ENCODE results near the gene OBSCN.

The OBSCN gene

DNA sequence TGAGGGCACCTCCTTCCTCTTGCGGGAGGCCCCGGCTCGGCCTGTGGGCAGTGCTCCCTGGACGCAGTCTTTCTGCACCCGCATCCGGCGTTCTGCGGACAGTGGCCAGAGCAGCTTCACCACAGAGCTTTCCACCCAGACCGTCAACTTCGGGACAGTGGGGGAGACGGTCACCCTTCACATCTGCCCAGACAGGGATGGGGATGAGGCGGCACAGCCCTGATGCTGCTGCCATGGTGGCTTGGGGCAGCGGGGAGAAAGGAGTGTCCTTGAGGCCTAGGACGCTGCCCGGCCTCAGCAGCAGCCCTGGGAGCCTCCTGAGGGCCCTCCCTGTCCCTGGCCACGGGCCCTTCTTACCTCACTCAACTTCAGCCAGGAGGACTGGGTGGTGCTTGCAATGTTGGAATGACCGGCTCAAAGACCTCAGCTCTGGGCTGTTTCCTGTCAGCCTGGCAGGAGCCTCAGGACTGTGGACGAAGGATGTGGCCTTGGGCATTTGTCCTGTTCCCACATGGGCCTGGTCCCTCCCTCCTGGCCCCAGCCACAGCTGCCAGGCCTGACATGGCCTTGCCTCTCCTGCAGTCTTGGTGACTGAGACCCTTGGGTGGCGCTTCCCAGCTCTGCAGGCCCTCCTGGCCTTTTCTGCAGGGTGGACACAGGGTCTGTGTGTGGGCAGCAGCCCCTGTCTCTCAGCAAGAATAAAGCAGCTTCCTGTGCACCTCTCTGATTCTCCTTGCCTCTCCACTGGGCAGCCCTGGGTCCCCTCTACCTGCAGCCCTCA, 152.9 kb downstream of the OBSCN start:
- no peak for DNase-seq

DNA sequence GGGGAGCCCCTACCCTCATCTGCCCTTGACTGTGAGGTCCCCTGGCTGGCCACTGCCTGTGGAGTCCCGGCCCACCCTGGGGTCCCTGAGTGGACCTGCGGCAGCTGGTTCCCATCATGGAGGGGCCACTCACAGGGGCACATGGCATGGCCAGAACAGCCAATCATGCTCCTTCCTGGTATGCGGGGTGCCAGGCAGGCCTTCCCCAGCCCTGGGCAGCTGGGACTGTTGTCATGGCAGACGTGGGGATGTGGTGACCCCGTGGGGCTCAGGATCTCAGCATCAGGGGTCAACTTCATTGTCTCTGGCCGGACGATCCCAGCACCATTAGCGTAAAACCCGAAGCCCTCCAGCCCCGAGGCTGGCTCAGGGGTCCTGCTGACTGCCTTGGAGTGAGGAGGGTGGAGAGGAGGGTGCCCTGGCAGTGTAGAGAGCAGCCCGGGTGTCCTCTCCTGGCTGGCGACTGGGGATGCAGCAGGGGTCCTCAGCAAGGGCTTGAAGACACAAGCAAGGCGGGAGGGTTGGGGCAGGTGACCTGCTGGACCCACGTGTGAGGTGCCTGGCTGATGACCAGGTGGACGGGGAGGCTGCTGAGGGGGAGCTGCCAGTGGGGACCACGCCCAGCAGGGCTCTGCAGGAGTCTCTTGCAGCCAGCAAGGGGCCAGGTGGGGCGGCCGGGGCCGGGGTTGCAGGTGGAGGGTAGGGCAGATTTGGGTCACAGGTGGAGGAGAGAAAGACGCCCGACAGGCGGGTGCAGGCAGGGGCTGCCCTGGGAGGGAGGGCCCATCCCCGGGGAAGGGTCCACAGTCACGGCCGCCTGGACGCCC, 153.7 kb downstream of the OBSCN start:
- no peak for DNase-seq

DNA sequence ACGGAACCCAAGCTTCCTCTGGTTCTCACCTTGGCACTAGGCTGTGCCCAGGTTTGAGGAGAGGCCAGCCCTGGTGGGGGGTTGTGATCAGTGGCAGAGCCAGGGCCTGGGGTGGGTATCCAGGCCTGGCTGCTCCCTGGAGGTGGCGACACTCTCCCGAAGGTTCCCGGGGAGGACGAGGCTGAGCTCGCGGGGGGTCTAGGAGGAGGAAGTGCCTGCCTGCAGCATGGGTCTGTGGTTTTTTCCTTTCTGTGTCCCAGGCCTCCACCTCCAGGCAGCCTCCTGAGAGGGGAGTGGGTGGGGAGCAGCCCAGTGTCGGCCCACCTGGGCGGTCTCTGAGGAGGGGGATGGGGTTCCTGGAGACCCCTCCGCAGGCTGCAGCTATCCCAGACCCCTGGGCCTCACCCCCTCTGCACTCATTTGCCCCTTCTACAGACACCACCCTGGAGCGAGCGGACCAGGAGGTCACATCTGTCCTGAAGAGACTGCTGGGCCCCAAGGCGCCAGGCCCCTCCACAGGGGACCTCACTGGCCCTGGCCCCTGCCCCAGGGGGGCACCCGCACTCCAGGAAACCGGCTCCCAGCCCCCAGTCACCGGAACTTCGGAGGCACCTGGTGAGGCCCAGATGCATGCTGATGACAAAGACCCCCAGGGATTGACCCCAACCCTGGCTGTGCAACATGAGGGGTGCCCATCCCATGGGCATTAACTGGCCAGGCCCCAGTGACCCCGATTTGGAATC, 154.5 kb downstream of the OBSCN start:
- no peak for DNase-seq

DNA sequence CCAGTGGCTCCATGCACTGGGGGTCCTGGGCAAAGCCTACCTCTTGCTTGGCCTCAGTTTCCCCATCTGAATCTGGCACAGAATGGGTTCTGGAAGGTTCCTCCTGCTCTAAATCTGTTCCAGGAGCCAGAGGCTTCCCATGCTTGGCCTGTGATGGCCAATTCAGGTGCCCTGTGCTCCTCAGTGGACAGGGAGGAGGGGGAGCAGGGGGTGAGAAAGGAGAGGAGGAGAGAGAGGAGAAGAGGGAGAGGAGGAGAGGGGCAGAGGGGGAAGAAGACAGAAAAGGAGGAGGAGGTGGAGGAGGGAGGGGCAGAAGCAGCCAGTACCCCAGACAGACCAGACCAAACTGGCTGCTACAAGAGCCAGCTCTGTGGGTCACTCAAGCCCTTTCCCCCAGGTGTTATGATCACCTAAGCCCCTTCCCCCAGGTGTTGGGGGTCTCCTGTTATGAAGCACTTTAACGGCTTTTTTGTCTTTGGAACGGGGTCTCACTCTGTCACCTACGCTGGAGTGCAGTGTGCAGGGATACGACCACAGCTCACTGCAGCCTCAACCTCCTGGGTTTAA, 155.1 kb downstream of the OBSCN start:
- no peak for DNase-seq

DNA sequence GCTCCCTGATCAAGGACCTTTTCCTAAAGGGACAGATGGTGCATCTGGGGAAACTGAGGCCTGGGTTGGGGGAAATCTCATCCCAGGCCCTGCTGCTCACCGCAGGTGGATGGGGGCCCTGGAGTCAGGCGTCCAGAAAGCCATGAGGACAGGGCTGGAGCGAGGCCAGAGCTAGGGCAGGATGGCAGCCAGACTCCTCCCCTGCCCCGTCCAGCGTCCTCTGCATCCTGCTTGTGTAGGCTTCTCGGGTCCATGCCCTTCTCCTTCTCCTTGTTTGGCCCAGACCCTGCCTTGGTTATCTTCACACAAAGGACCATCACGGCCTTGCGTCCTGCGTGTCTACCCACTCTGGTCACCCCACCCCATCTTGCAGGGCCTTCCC, 155.8 kb downstream of the OBSCN start:
- no peak for DNase-seq

DNA sequence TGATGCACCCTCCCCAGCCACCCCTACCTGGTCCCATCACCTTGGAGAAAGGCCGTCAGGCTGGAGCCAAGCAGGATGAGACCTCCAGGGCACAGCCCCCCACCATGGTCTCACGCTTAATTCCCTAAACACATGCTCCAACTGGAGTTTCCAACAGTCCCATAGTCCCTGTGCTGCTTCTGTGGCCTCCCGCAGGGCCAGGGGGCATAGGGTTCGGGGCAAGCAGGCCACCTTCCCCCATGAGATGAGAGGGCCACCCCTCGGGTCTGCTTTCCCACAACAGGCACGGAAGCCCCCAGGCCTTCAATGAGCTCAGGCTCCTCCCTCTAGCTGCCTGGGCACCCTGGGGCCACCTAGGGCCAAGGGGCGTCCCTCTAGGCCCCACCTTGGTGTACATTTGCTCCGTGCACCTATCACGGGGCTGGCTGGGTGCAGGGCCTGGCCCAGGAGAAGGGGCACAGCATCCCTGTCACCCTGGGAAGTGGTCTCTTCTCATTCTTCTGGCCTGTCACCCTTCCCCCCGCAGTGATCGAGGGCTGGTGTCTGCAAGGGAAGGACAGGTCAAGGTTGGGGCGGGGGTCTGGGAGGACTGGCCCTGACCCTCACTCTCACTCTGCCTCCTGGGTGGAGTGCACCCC, 156.3 kb downstream of the OBSCN start:
- no peak for DNase-seq

DNA sequence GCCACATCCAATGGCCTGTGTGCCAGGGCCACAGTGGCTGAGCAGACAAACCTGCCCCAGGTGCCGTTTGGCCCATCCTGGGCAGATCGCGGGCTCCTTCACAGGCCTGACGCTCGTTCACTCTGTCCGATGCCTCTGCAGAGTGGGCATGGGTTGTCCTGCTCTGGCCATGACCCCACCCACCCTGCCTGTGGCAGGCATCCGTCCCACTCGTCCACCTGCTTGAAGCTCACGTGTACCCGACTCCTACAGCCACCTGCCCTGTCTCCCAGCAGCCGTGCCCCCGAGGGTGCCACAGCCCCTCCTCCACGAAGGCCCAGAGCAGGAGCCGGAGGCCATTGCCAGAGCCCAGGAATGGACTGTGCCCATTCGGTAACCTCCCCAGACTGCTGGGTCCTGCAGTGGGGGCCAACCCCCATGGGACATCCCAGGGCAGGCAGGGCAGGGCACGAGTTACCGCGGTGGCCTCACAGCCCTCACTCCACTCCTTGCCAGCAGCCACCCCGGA, 156.9 kb downstream of the OBSCN start:
- no peak for DNase-seq

DNA sequence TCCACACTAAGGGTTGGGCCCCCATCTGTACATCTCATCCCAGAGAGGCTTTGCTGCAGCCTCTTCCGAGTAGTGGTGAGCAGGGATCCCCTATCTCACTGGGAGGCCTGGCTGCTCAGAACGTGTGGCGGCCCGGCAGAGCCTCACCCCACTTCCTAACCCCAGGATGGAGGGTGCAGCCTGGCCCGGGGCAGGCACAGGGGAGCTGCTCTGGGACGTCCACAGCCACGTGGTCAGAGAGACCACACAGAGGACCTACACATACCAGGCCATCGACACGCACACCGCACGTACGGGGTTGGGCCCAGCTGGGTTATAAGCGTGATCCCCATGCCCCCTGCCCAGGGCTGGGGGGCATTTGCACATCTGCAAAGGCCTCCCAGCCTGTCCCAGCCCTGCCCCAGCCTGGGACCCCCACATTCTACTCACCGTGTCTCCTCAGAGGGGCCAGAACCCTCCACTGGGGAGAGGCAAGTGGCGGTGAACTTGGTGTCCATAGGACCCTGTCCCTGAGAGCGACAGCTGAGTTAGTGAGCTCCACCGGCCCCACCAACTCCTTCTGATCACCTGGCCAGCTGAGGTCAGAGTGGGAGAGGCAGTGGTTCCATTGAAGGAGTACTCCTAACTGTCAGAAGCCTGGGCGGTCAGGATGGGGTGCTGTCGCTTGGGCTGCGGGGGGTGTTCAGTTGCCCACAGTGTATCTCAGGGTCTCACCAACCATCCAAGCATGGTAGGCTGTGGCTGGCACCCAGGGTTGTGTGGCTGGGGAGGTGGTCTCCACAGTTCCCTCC, 157.6 kb downstream of the OBSCN start:
- no peak for DNase-seq

DNA sequence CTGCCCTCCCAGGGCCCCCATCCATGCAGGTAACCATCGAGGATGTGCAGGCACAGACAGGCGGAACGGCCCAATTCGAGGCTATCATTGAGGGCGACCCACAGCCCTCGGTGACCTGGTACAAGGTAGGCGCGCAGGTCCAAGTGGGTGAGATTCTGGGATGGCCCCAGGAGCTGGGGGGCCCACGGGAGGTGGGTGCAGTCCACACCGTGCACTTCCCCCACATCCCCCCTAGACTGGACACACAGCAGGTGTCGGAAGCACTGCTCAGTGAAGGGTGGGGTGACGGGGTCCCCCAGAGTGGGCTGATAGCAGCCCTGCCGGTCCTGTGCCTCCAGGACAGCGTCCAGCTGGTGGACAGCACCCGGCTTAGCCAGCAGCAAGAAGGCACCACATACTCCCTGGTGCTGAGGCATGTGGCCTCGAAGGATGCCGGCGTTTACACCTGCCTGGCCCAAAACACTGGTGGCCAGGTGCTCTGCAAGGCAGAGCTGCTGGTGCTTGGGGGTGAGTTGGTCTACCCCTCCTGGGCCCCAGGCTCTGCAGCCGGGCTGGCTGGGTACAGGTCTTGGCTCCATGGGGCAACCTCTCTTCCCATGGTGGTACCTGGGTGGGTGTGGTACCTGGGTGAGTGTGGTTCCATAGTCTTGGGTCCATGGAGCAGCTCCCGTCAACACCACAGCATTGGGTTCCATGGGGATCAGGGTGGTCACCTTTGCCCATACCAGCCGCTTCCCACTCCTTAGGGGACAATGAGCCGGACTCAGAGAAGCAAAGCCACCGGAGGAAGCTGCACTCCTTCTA, 158.4 kb downstream of the OBSCN start:
- DNase-seq, result no peak

DNA sequence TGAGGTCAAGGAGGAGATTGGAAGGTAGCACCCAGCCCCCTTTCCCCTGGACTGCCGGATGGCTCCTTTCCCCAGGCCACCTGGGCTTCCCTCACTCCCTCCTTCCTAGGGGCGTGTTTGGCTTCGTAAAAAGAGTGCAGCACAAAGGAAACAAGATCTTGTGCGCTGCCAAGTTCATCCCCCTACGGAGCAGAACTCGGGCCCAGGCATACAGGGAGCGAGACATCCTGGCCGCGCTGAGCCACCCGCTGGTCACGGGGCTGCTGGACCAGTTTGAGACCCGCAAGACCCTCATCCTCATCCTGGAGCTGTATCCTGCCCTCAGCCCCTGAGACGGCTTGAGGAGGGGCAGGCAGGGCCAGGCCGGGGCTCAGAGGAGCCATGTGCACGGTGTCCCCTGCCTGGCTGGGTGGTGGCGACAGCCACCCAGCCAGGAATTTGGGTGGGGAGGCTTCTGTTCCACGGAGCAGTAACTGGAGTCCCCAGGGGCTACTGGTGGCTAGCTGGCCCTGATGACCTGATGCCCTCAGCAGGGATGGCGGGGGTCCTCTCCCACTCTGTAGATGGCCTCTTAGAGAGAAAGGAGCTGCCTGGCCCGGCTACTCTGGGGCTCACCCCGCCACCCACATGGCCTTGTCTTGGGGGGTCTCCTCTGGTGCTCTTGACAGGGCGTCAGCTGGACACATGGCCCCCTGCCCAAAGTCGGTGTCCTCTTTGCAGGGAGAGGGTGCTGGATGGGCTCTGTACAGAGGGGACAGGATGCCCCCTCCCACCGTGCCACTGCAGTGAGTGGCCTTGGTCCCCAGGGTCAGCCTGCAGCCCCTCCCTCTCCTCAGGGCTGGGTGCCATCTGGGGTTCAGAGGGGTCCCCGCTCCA, 159.3 kb downstream of the OBSCN start:
- DNase-seq, result no peak

DNA sequence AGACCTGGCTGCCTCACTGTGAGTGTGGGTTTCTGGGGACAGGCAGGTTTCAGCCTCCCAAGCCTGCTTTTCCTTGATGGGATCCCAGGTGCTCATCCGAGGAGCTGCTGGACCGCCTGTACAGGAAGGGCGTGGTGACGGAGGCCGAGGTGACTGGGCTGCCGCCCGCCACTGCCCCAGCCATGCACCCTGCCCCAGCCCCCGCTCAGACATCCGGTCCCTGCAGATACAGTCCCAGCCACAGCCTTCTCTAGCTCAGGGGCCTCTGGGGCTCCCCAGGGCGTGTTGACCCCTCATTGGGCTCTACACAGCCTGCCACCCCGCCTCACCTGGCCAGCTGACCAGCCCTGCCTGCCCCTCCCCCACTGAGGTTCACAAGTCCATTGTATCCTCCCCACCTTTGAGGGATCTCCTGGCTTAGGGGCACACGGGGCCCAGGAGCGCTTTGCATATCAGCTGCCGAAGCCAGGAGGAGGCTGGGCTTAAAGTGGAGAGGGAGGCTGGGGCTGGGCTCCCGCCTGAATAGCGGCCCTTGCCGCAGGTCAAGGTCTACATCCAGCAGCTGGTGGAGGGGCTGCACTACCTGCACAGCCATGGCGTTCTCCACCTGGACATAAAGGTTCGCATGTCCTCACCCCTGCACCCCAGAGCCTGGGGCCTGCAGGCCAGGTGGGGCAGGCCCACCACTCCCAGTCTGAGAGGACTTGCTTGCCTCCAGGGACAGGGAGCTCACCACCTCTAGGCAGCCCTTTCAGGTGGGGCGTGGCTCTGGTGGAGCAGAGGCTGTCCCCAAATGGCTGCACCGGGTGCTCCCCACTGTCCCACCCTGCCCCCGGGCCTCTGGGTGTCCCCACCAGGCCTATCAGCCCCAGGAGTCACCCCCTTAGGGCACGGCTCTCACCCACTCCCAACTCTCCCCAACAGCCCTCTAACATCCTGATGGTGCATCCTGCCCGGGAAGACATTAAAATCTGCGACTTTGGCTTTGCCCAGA, 160.3 kb downstream of the OBSCN start:
- DNase-seq, result no peak

DNA sequence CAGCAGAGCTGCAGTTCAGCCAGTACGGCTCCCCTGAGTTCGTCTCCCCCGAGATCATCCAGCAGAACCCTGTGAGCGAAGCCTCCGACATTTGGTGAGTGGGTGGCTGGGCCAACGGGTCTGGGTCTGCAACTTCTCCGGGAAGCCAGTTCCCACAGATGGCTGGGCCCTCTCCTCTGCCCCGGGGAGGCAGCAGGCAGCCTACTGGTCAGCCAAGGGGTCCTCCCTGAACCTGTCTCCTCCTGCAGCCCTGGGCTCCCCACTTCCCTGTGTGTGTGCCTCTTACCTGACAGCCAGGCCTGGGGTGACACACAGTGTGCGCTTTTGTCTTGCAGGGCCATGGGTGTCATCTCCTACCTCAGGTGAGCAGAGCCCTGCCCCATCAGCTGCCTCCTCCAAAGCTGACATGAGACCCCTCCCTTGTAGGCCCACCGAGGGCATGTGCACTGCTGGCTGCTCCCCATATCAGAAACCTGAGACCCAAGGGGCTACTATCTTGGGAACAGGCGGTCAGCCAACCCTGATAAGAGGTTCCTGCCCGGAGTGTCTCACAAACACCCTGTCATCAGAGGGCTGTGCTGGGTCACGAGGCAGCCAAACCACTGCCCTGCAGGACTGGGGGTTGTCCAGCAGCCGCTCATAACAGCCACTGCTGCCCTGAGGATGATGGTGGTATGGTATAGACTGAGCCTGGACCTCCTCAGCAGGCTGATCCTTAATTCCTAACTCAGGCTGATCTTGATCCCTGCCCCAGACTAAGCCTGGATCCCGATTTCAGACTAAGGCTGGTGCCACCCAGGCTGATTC, 161.2 kb downstream of the OBSCN start:
- no peak for DNase-seq

DNA sequence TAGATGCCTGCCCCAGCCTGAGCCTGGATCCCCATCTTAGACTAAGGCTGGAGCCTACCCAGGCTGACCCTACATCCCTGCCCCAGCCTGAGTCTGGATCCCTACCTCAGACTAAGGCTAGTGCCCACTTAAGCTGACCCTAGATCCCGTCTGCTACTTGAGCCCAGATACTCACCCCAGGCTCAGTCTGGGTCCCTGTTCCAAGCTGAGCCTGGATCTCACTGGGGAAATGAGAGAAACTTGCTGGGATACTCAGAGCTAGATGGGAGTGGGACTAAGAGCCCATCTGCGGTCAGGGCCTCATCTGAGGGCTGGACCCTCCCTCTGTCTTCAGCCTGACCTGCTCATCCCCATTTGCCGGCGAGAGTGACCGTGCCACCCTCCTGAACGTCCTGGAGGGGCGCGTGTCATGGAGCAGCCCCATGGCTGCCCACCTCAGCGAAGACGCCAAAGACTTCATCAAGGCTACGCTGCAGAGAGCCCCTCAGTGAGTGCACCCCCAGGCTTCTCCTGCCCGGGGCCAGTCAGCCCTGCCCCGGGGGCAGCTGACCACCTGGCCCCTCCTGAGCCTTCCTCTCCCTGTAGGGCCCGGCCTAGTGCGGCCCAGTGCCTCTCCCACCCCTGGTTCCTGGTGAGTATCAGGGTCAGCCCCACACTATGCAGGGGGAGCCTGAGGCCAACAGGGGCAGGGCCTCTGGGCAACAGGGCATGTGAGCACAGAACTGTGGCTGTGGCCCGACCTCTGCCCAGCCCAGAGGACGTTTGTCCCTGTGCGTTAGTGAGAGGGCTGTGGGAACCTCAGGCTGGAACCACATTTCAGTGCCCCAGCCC, 162.0 kb downstream of the OBSCN start:
- no peak for DNase-seq

DNA sequence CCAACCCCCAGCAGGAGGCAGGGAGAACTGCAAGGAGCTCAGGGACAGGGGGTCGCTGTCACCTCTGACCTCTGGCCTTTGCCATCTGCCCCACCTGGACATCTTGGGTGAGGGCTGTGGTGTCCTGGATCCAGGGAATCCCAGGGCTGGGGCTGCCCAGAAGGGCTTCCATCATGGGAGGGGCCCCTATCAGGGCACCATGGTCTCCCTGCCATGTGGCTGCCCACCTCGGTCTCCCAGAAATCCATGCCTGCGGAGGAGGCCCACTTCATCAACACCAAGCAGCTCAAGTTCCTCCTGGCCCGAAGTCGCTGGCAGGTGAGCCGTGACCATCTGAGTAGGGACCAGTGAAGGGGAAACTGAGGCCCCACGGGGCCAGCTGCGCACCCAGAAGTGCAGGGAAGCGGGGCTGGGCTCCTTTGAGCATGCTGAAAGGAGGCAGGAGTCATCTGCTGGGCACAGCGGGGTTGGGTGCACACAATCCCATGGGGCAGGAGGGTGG, 162.6 kb downstream of the OBSCN start:
- no peak for DNase-seq

DNA sequence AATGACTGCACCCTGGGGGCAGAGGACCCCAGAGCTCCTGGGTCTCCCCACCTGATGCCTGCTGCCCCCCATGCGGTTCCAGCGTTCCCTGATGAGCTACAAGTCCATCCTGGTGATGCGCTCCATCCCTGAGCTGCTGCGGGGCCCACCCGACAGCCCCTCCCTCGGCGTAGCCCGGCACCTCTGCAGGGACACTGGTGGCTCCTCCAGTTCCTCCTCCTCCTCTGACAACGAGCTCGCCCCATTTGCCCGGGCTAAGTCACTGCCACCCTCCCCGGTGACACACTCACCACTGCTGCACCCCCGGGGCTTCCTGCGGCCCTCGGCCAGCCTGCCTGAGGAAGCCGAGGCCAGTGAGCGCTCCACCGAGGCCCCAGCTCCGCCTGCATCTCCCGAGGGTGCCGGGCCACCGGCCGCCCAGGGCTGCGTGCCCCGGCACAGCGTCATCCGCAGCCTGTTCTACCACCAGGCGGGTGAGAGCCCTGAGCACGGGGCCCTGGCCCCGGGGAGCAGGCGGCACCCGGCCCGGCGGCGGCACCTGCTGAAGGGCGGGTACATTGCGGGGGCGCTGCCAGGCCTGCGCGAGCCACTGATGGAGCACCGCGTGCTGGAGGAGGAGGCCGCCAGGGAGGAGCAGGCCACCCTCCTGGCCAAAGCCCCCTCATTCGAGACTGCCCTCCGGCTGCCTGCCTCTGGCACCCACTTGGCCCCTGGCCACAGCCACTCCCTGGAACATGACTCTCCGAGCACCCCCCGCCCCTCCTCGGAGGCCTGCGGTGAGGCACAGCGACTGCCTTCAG, 163.3 kb downstream of the OBSCN start:
- no peak for DNase-seq

DNA sequence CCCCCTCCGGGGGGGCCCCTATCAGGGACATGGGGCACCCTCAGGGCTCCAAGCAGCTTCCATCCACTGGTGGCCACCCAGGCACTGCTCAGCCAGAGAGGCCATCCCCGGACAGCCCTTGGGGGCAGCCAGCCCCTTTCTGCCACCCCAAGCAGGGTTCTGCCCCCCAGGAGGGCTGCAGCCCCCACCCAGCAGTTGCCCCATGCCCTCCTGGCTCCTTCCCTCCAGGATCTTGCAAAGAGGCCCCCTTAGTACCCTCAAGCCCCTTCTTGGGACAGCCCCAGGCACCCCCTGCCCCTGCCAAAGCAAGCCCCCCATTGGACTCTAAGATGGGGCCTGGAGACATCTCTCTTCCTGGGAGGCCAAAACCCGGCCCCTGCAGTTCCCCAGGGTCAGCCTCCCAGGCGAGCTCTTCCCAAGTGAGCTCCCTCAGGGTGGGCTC, 163.9 kb downstream of the OBSCN start:
- DNase-seq, result no peak
